Astrocyte of the cerebellum (primary cell): ENCODE results near the gene HDDC2.

Experiments used
- DNase-seq: peaks from one replicate; pipeline ENCODE4 v3.0.0-alpha.2; 2011; ENCODE audit warnings: low read depth
- H3K4me3 ChIP-seq: 2 replicates; pipeline ENCODE4 v1.5.1; 2011; ENCODE audit warnings: mild to moderate bottlenecking, low read depth, low read length, moderate library complexity
- CTCF ChIP-seq: IDR thresholded peaks from 2 replicates; pipeline ENCODE4 v1.5.1; 2012; ENCODE audit warnings: low read length, low read depth, moderate library complexity, mild to moderate bottlenecking; ENCODE audit errors: missing control alignments
- in situ Hi-C: cut with HindIII; loops from 2 replicates; pipeline ENCODE4 v1.10.0; 2017; ENCODE audit warnings: low sequenced_read_pairs

HDDC2 gene

GRCh38 chr6:125339653-125340052, 37.9 kb upstream of the HDDC2 start:
- DNase-seq: no peak
- in situ Hi-C loops: no loop called here
- TF ChIP-seq CTCF: no peak
- no peak overlapping the region for H3K4me3 ChIP-seq

- DNase-seq: no peak
- TF ChIP-seq CTCF: no peak
- in situ Hi-C loops: no loop called here
- H3K4me3 ChIP-seq: no peak overlapping the region
These were observed 36.6 kb upstream of the HDDC2 start for GRCh38 chr6:125338381-125338780.

GRCh38 chr6:125337706-125338105, 35.9 kb upstream of the HDDC2 start:
- no peak overlapping the region for H3K4me3 ChIP-seq
- in situ Hi-C loops: no loop called here
- TF ChIP-seq CTCF: no peak
- DNase-seq: no peak

- DNase-seq: no peak
- TF ChIP-seq CTCF: no peak
- no peak overlapping the region for H3K4me3 ChIP-seq
- in situ Hi-C loops: no loop called here
These were observed 30.9 kb upstream of the HDDC2 start for GRCh38 chr6:125332664-125333063.

- no peak for TF ChIP-seq CTCF
- H3K4me3 ChIP-seq: no peak overlapping the region
- no peak for DNase-seq
- in situ Hi-C loops: no loop called here
These were observed 23.8 kb upstream of the HDDC2 start for GRCh38 chr6:125325586-125325985.

- in situ Hi-C loops: no loop called here
- TF ChIP-seq CTCF: no peak
- no peak for DNase-seq
- no peak overlapping the region for H3K4me3 ChIP-seq
These were observed 21.6 kb upstream of the HDDC2 start for GRCh38 chr6:125323376-125323775.

GRCh38 chr6:125316621-125317020, 14.9 kb upstream of the HDDC2 start:
- no peak for TF ChIP-seq CTCF
- no peak overlapping the region for H3K4me3 ChIP-seq
- in situ Hi-C loops: no loop called here
- no peak for DNase-seq
